Kidney epithelial cell (primary cell): Measurements from ENCODE around the gene HDAC10. TPM values are rescaled to one million over a fixed set of nuclear protein-coding genes. Genes with fewer than 3 reads are reported as not detected.

Experiments used
- DNase-seq: peaks from one replicate; pipeline ENCODE4 v3.0.0-alpha.2; 2010; ENCODE audit warnings: low read depth
- H3K27me3 ChIP-seq: 2 replicates; pipeline ENCODE4 v1.6.0; 2011; ENCODE audit warnings: low read length; ENCODE audit not compliant: control insufficient read depth, insufficient read depth
- H3K36me3 ChIP-seq: 2 replicates; pipeline ENCODE4 v1.5.1; 2011; ENCODE audit warnings: low read length; ENCODE audit not compliant: control insufficient read depth, insufficient read depth
- H3K4me3 ChIP-seq: 2 replicates; pipeline ENCODE4 v1.5.1; 2011; ENCODE audit warnings: low read depth, mild to moderate bottlenecking, control low read depth, low read length
- total RNA-seq: library from RNA; depleted of rRNA; stranded (reverse); fragments of >200 nt; gene quantifications from 2 replicates; pipeline ENCODE4 v1.2.3, GENCODE V29; 2015
- TF ChIP-seq, protein P1 (sequence below): IDR thresholded peaks from 2 replicates; pipeline ENCODE4 v1.5.1; 2011; ENCODE audit warnings: mild to moderate bottlenecking, moderate library complexity, low read length, control low read depth, inconsistent platforms; ENCODE audit not compliant: insufficient read depth, poor library complexity, severe bottlenecking

Gene HDAC10
- total RNA-seq, 1 donor from 2014 or later = 21.1 TPM

DNA sequence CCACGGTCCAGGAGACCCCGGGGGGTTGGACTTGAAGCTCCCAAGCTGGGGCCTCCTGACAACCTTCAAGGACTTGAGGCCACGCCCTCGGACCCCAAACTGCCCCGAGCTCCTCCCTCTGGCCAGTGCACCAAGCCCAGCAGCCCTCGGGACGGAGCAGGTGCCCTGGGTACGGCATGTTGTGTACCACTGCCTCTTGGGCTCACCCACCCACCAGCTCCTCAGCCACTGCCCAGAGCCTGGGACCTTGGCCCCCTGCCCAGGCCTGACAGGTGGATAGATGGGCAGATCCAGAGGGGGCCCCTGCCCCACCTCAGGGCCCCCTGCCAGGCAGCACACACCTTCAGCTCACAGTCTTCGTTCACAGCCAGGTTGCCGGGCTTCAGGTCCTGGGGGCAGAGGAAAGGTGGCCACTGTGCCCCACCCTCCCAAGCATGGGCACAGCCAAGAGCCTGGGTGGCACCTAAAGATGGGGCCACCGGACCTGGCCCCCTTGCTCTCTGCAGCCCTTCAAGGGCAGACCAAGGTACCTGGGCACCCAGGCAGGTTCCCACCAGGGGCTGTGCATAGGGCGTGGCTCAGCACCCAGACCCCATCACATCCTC lies 5.3 kb upstream of the HDAC10 start:
- Histone ChIP-seq H3K4me3 (no peak overlapping the region), H3K36me3 (peaks cover 2% of the 10 kb centered on the region), H3K27me3 (no peaks in the 10 kb centered on the region)
- no peak for DNase-seq
- TF ChIP-seq, protein P1, sequence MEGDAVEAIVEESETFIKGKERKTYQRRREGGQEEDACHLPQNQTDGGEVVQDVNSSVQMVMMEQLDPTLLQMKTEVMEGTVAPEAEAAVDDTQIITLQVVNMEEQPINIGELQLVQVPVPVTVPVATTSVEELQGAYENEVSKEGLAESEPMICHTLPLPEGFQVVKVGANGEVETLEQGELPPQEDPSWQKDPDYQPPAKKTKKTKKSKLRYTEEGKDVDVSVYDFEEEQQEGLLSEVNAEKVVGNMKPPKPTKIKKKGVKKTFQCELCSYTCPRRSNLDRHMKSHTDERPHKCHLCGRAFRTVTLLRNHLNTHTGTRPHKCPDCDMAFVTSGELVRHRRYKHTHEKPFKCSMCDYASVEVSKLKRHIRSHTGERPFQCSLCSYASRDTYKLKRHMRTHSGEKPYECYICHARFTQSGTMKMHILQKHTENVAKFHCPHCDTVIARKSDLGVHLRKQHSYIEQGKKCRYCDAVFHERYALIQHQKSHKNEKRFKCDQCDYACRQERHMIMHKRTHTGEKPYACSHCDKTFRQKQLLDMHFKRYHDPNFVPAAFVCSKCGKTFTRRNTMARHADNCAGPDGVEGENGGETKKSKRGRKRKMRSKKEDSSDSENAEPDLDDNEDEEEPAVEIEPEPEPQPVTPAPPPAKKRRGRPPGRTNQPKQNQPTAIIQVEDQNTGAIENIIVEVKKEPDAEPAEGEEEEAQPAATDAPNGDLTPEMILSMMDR = no peak

DNA sequence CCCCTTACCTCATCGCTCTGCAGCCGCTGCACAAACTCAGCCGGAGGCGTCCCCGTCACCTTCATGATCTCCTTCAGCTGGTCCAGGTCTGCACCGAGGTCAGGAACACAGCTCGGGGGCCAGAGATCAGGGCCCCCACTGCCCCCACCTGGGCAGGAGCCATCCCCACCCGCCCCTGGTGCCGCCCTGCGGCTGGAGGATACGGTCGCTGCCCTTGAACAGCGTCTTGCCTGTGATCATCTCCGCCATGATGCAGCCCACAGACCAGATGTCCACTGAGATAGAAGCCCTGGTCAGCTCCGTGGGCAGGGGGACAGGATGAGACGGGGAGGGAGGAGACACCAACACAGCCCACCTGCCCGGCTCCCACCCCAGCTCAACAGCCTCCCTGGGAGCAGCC lies 4.5 kb upstream of the HDAC10 start:
- Histone ChIP-seq H3K4me3 (no peak overlapping the region), H3K27me3 (no peaks in the 10 kb centered on the region), H3K36me3 (peaks cover 2% of the 10 kb centered on the region)
- TF ChIP-seq, protein P1 = no peak
- DNase-seq = no peak

DNA sequence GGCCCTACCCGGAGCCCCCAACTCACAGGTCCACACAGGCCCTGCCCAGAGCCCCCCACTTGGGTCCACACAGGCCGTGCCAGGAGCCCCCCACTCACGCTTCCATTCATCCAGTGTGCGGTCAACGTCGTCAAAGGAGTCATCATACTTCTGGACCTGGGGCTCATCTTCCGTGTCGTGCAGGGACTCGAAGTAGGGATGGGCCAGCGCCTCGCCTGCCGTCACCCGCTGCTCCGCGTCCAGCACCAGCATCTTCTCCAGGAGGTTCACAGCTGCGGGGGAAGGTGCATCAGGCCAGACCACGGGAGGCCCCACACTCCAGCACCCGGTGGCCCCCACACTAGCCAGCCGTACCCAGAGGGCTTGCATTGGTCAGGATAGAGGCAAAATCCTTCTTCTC lies 4.0 kb upstream of the HDAC10 start:
- Histone ChIP-seq H3K36me3 (peaks cover 2% of the 10 kb centered on the region), H3K27me3 (no peaks in the 10 kb centered on the region), H3K4me3 (no peak overlapping the region)
- TF ChIP-seq, protein P1 = no peak
- no peak for DNase-seq

DNA sequence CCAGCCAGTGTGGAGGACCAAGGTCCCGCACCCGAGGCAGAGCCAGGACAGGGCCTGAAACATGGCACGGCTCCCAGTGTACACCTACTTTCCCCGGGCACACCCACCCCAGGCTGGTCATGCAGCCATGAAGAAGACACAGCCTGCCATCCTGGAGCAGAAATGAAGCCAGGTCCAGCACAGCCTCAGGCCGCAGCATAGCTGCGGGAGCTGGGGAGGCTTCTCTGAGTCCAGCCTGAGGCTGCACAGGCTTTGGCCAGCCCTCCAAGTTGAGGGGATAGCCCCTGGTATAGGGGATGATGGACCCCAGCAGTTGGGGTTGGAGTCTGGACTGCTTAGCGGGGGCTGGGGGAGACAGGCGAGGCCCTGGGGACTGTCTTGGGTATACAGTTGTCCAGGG lies 2.9 kb upstream of the HDAC10 start:
- Histone ChIP-seq H3K36me3 (peaks cover 2% of the 10 kb centered on the region), H3K4me3 (no peak overlapping the region), H3K27me3 (no peaks in the 10 kb centered on the region)
- DNase-seq = no peak
- TF ChIP-seq, protein P1 = no peak

DNA sequence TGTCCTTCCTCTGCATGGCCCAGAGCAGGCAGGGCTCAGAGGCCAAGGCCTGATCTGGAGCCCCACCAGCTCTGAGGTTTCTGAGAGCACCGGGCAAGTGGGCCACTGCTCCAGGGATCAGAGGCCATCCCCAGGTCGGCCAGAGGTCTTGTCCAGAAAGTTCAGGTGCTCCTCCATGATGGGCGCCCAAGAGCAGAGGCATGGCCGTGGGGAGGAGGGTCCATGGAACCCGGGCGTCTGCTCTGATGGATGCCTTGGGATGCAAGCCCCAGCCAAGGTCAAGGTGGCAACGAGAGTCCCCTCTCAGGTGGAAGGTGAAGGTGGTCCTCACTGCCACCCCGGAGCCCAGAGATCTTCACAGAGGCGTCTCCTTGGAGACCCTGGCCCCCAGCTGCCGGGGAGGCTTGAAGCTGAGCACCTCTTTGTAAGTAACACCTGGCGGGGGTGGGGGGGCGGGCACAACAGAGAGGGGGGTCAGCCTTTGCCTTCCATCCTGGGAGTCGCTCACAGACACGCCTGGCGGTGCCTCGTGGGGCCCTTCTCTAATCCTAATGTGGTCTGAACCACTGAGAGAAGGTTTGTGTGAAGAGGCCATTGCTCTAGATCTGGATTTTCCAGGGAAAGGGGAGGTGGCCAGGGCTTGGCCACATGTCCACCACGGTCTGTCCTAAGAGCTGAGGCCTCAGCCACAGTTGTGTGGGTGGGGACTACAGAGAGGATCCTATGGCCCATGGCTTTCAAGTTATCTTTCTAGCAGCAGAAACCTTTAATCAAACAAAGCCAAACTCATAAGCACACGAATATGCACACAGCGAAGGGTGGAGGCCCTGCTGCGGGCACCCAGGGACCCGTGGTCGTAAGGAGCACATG lies 2.2 kb upstream of the HDAC10 start:
- TF ChIP-seq, protein P1 = no peak
- DNase-seq = no peak
- no peaks in the 10 kb centered on the region for H3K27me3 ChIP-seq
- H3K4me3 ChIP-seq = no peak overlapping the region
- H3K36me3 ChIP-seq = peaks cover 2% of the 10 kb centered on the region
